Renal cortical epithelial cell (primary cell): ENCODE data around the gene PUDP. TPM values are rescaled to one million over a fixed set of nuclear protein-coding genes. Genes with fewer than 3 reads are reported as not detected.
A peak's percentile ranks its signal among the peaks of the same experiment; 100 is the strongest.
"Not testable (repeated sequence)": the region's sequence is repeated elsewhere in the genome, so short reads cannot be mapped to it uniquely, and the experiment has no call there.

ENCODE experiments used
- DNase-seq: peaks from one replicate; pipeline ENCODE4 v3.0.0-alpha.2; 2011; ENCODE audit warnings: low read depth
- total RNA-seq: library from RNA; depleted of rRNA; stranded (reverse); fragments of >200 nt; gene quantifications from 2 replicates; pipeline ENCODE4 v1.2.3, GENCODE V29; 2014

Gene PUDP
- total RNA-seq, result 5.4 and 33.4 TPM in 2 replicates

DNA sequence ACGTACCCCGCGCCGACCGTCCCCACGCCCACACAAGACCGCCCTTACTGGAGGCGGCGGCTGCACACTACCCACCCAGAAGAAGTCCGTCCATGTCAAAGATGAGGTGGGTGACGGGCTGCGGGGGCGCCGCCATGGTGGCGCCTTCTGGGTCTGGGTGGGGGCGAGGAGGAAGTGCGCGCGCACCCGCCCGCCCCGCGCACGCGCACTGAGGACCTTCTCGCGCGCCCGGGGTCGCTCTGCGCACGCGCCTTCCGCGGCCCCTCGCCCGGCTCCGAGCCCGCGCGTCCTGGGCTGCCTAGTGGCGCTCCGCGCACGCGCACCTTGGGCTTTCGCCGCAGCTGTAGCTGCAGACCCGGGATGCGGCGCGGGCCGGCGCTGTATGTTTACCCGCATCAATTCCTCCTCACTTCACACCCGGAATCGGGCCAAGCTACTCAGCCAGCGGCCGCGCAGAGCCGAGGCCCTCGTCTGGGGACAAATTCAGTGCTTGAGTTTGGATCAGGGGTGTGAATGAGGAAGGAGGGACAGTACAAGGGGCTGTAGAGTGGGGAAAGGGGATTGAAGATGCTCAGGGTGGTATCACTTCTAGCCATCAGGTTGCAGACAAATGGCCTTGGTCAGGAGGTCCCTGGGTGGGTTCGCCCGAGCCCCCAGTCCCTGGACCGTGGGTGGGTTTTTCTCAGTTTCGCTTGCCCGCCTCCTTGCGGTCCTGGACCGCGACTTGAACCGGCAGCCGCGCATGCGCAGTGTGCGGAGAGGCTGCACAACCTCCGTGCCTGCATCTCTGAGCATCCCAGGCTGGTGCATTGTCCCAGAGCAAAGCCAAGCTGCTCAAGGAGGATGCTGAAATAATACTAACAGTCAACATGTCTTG is at the start of gene PUDP:
Gene PUDP (minus strand): TSS at position 176 of the 877 bp plus-strand sequence. CDS start 40 bp downstream, at position 136.
- peak; percentile 49 for DNase-seq

DNA sequence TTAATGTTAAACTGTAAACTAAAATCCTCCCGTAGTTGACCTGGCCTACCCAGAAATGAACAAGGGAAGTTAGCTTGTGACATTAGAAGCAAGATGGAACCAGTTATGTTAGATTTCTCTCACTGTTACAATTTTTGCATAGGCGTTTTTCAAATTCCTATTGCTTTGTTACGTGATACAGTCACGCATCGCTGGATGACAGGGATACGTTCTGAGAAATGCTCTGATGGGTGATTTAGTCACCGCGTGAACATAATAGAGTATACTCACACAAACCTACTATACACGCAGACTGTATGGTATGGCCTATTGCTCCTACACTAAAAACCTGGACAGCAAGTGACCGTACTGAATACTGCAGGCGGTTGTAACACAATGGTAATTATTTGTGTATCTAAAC is 46.7 kb upstream of the PUDP start:
- no peak for DNase-seq

DNA sequence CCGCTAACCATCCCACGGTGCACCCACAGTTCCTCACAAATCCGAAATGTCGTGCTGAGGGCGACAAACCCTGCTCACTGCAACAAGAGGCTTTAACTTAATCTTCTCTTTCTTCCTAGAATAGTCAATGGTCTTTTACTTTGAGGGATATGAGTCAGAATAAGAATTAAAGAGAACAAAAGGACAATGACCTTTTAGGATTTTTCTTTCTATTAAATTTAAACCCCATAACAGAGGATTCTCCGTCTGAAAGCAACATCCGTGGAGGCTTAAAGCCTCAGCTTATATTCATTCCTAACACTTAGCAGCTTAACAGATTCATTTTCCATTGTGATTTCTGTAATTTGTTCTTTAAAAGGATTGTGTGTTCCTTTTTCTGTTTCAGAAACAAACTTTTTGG is 44.9 kb upstream of the PUDP start:
- no peak for DNase-seq

- no peak for DNase-seq
Measured at GRCh38 chrX:7191681-7192110, 43.7 kb upstream of the PUDP start.

DNA sequence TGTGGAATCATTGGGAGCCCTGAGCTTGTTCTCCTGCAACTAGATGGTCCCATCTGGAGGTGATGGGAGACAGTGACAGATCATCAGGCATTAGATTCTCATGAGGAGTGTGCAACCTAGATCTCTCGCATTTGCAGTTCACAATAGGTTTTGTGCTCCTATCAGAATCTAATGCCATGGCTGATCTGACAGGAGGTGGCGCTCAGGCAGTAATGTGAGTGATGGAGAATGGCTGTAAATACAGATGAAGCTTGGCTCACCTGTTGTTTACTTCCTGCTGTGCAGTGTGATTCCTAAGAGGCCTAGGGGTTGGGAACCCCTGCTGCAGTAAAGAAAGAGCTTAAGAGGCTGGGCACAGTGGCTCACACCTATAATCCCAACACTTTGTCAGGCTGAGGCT is 42.2 kb upstream of the PUDP start:
- DNase-seq, result no peak

- DNase-seq, result no peak
Measured at GRCh38 chrX:7188672-7189071, 40.7 kb upstream of the PUDP start.

DNA sequence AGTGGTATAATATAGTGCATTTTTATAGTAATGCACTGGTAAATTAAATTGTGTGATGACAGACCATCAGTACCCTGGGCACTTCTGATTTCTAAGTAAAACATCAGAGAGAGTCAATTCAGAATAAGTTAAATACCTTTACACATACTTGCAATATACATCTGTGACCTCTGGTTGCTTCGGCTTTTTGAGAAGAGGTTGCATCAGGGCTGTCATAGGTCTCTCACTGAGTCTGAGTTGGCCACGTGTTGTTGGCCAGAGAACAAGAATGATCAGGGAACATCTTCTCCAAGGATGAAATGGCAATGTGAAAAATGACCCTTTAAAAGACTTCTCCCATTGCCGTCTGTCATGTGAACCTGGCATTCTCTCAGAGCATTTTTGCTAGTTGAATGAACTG is 36.9 kb upstream of the PUDP start:
- no peak for DNase-seq

- no peak for DNase-seq
Measured at GRCh38 chrX:7179446-7179845, 31.5 kb upstream of the PUDP start.

DNA sequence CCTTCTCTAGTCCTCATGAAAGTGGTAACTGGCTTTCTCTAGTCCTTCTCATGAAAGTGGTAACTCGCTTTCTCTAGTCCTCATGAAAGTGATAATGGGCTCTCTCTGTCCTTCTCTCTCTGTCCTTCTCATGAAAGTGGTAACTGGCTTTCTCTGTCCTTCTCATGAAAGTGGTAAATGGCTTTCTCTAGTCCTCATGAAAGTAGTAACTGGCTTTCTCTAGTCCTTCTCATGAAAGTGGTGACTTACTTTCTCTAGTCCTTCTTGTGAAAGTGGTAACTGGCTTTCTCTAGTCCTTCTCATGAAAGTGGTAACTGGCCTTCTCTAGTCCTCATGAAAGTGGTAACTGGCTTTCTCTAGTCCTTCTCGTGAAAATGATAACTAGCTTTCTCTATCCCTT is 30.9 kb upstream of the PUDP start:
- DNase-seq, result not testable (repeated sequence)

- peak; percentile 18 for DNase-seq
Measured at GRCh38 chrX:7170898-7171297, 22.9 kb upstream of the PUDP start.

DNA sequence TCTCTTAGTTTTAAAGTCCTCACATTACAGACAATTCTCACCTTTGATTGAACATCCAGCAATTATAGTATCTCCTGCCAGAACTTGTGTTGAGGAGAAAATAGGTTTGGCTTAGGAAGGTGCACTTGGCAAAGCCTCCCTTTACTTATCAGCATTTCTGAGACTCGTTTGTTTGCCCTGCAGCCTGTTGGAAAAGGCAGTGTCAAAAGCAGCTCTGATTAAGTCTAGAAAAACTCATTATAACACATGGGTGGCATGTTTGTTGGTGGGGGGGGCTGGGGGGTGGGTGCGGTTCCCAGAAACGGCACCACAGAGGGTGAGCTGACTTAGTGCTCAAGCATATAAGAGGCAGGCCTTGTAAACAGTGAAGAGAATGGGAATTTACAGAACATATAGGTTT is 21.7 kb upstream of the PUDP start:
- DNase-seq, result no peak

- peak; percentile 78 for DNase-seq
Measured at GRCh38 chrX:7168371-7168770, 20.4 kb upstream of the PUDP start.

GRCh38 chrX:7164174-7164573 is 16.2 kb upstream of the PUDP start:
- DNase-seq, result no peak

DNA sequence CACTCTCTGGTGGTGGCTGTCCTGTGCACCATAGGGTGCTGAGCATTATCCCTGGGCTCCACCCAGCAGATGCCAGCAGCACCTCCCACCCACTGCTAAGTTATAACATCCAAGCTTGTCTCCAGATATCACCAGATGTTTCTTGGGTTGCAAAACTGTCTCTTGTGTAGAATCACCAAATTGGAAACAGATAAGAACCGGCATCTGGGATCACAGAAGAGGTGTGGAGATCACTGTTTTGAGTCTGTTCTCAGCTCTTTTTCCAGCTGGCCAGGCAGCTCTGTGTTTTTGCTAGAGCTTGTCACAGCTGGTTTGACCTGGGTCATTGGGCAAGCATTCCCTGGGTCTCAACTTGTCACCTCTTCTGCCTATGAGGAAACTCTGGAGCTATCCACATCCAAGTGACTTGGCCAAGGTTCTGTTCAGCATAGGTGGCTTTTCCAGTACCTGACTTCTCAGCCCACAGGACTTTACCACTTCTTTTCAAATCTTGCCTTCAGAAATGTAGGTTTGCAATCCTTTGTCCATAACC is 15.3 kb upstream of the PUDP start:
- DNase-seq, result peak; percentile 33

DNA sequence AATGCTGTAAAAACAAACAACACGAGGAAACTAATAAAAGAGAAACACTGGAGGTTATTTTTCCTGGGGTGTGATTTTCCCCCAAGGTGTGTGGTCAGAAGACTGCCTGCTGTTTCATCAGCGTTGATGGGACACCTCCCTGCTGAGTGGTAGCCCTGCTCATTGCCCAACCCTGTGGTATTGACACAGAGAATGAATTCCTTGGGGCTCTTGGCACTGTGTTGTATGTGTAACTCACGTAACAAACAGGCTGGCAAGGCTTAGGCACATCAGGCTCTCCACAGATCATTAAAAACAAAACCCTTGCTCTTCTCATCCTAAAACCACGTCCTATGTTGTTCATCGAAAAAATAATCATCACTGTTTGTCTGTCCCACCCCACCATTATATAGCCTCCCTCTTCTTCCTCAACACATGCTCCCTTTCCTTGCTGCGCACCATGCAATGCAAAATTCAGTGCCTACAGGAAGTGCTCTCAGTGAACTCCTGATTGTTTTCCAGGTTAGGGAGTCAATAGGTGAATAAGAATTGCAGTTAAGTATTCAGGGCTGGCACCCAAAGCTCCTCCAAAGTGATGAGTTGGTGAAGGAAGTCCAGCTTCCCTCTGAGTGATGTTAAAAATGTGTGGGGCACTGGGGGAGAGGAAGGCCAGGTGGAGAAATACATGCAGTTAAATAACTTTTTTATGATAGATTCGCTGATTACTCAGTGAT is 11.4 kb upstream of the PUDP start:
- DNase-seq, result peak; percentile 92

DNA sequence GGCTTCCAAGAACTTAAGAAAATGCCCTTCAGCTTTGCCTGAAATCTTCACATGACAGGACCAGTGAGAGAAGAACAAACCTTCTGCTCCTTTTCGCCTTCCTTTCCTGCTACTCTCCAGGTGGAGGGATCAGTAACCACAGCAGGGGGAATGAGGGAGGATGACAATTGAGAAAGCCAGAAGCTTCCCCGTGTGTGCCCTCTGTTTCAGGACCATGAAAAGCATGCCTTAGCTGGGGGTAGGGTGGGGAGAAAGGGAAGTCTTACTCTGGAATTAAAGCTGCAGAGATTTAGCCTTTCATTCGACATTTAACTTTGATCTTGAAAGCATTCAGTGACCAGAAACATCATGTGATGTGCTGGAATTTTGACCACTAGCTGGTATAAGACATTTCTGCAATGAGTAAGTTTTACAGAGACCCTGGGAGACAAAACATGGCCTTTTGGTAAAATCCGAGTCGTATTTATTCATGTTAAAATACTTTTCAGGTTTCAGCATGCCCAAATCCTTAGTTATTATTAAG is 10.6 kb upstream of the PUDP start:
- peak; percentile 88 for DNase-seq

DNA sequence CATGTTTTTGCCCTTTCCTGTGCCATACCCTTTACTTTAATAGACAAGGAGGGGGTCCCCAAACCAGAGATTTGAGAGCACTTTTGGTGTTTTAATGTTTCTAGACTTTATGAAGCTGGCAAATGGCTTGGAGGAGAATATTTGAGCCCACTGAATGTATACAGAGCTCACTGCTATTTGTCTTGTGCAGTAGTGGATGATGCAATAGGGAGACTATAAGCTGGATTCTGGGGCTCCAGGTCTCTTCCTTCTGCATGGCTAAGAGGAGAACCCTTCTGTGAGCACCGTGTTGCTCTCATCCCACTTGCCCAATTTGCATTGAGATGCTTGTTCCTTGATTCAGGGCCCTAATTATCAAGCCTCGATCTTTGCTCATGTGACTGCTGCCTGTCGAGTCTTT is 8.9 kb upstream of the PUDP start:
- DNase-seq, result no peak

GRCh38 chrX:7155163-7155562 is 7.2 kb upstream of the PUDP start:
- no peak for DNase-seq

- DNase-seq, result peak; percentile 60
Measured at GRCh38 chrX:7154041-7154597, 6.2 kb upstream of the PUDP start.

- no peak for DNase-seq
Measured at GRCh38 chrX:7153231-7153630, 5.3 kb upstream of the PUDP start.

DNA sequence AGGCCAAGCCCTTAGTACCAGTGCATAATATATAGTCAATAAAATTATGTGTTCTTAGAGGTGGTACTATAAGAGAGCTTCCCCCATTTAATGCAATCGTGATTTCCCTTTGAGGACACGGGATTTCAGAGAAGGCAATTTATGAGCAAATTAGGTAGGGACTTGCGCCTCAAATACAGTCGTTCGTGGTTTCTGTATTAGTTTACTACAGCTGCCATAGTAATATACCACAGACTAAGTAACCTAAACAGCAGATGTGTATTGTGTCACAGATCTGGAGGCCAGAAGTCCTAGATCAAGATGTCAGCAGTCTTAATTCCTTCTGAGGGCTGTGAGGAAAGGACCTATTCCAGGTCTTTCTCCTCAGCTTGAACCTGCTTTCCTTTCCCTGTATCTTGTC is 1.5 kb upstream of the PUDP start:
- no peak for DNase-seq

- DNase-seq, result no peak
Measured at GRCh38 chrX:7147413-7147977, 458 bp downstream of the PUDP start, which contains the start of gene STS. STS (plus strand) TSS chrX:7147712; CDS start chrX:7253200, 105,488 bp downstream.
